Measurements from ENCODE around the gene ZNF207. TPM values are rescaled to one million over a fixed set of nuclear protein-coding genes. Genes with fewer than 3 reads are reported as not detected.

The ZNF207 gene
- total RNA-seq, 1 donor from 2014 or later, result 133 TPM

- no peak for TF ChIP-seq CTCF (IDR thresholded peaks at IDR 0.05)
- Histone ChIP-seq H3K4me3 (no peak overlapping the region), H3K27me3 (no peaks in the 10 kb centered on the region), H3K27ac (no peak overlapping the region), H3K4me1 (peaks cover 57% of the 10 kb centered on the region), H3K9me3 (no peaks in the 10 kb centered on the region), H3K36me3 (peaks cover 87% of the 10 kb centered on the region)
- intact Hi-C loops (cut with DNase I), result no loop called here
- ATAC-seq (no peak), DNase-seq (no peak)
These were observed 6.8 kb downstream of the ZNF207 start for GRCh38 chr17:32356750-32357149.

GRCh38 chr17:32357615-32358014 is 7.7 kb downstream of the ZNF207 start:
- intact Hi-C loops (cut with DNase I), result no loop called here
- Histone ChIP-seq H3K4me1 (peaks cover 48% of the 10 kb centered on the region), H3K9me3 (no peaks in the 10 kb centered on the region), H3K4me3 (no peak overlapping the region), H3K27me3 (no peaks in the 10 kb centered on the region), H3K27ac (no peak overlapping the region), H3K36me3 (peaks cover 95% of the 10 kb centered on the region)
- TF ChIP-seq CTCF (IDR thresholded peaks at IDR 0.05), result no peak
- ATAC-seq, result no peak
- no peak for DNase-seq

- no peak for DNase-seq
- Histone ChIP-seq H3K4me3 (no peak overlapping the region), H3K4me1 (peaks cover 14% of the 10 kb centered on the region), H3K9me3 (no peaks in the 10 kb centered on the region), H3K27ac (no peak overlapping the region), H3K36me3 (peaks cover 99% of the 10 kb centered on the region), H3K27me3 (no peaks in the 10 kb centered on the region)
- intact Hi-C loops (cut with DNase I), result no loop called here
- no peak for ATAC-seq
- TF ChIP-seq CTCF (IDR thresholded peaks at IDR 0.05), result no peak
These were observed 11.3 kb downstream of the ZNF207 start for GRCh38 chr17:32361270-32361669.

GRCh38 chr17:32370426-32370825 is 20.5 kb downstream of the ZNF207 start:
- H3K27me3 ChIP-seq, result no peaks in the 10 kb centered on the region

GRCh38 chr17:32382526-32383223 is 32.7 kb downstream of the ZNF207 start:
- intact Hi-C loops (cut with DNase I), result no loop called here
- peaks cover 46% of the 10 kb centered on the region for H3K36me3 ChIP-seq
- no peak for DNase-seq

More at GRCh38 chr17:32370426-32370825, 20.5 kb downstream of the ZNF207 start:
- Histone ChIP-seq H3K4me3 (no peak overlapping the region), H3K9me3 (no peaks in the 10 kb centered on the region), H3K27ac (no peak overlapping the region), H3K4me1 (no peaks in the 10 kb centered on the region), H3K36me3 (peaks cover 100% of the 10 kb centered on the region)
- ATAC-seq (no peak), DNase-seq (no peak)
- TF ChIP-seq CTCF (IDR thresholded peaks at IDR 0.05), result no peak
- intact Hi-C loops (cut with DNase I), result no loop called here

More at GRCh38 chr17:32382526-32383223, 32.7 kb downstream of the ZNF207 start:
- ATAC-seq, result no peak
- Histone ChIP-seq H3K9me3 (no peaks in the 10 kb centered on the region), H3K27ac (no peak overlapping the region), H3K27me3 (no peaks in the 10 kb centered on the region), H3K4me1 (no peaks in the 10 kb centered on the region), H3K4me3 (no peak overlapping the region)
- TF ChIP-seq CTCF (IDR thresholded peaks at IDR 0.05), result no peak
